Sigmoid colon (tissue), 4 donors: ENCODE results near the gene CLCN7.

Experiments
- EP300 ChIP-seq, 4 donors: sonication (generic); formaldehyde crosslinking; IDR thresholded peaks; one replicate each; pipeline ENCODE4 v1.6.1; 2017; ENCODE audit warnings: antibody characterized with exemption in 4 of 4
- POLR2A ChIP-seq, 2 donors: fragments of 450-650 bp; IDR thresholded peaks; one replicate each; pipeline ENCODE4 v1.6.1; 2016; ENCODE audit warnings: antibody characterized with exemption in 2 of 2, mild to moderate bottlenecking in 2 of 2, moderate library complexity in 2 of 2
- POLR2AphosphoS5 ChIP-seq, 4 donors: sonication (generic); formaldehyde crosslinking; IDR thresholded peaks; one replicate each; pipeline ENCODE4 v1.6.1; 2017; ENCODE audit warnings: antibody characterized with exemption in 4 of 4
- TF ChIP-seq, protein P1 (sequence below), 4 experiments: fragments of 450-650 bp in 3 of 4; fragments of 200-600 bp in 1 of 4; IDR thresholded peaks; one replicate each; pipeline ENCODE4 v1.5.1; 2016 to 2019; ENCODE audit warnings: antibody characterized with exemption in 4 of 4, mild to moderate bottlenecking in 3 of 4, moderate library complexity in 2 of 4

- TF ChIP-seq, protein P1, sequence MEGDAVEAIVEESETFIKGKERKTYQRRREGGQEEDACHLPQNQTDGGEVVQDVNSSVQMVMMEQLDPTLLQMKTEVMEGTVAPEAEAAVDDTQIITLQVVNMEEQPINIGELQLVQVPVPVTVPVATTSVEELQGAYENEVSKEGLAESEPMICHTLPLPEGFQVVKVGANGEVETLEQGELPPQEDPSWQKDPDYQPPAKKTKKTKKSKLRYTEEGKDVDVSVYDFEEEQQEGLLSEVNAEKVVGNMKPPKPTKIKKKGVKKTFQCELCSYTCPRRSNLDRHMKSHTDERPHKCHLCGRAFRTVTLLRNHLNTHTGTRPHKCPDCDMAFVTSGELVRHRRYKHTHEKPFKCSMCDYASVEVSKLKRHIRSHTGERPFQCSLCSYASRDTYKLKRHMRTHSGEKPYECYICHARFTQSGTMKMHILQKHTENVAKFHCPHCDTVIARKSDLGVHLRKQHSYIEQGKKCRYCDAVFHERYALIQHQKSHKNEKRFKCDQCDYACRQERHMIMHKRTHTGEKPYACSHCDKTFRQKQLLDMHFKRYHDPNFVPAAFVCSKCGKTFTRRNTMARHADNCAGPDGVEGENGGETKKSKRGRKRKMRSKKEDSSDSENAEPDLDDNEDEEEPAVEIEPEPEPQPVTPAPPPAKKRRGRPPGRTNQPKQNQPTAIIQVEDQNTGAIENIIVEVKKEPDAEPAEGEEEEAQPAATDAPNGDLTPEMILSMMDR (IDR thresholded peaks at IDR 0.05): no peak
- no peak for TF ChIP-seq POLR2AphosphoS5 (IDR thresholded peaks at IDR 0.05)
- TF ChIP-seq EP300 (IDR thresholded peaks at IDR 0.05): no peak
- TF ChIP-seq POLR2A (IDR thresholded peaks at IDR 0.05): no peak
Measured at GRCh38 chr16:1471569-1472194, 3.1 kb downstream of the CLCN7 start.
